Thoracic aorta (tissue), 2 donors: Measurements from ENCODE around the gene TP53I13. TPM values are rescaled to one million over a fixed set of nuclear protein-coding genes. Genes with fewer than 3 reads are reported as not detected.

Experiments used
- ATAC-seq: fragments of 150-250 bp; one replicate; pipeline ENCODE4 v1.8.0; 2017; ENCODE audit warnings: low read depth; ENCODE audit not compliant: insufficient number of reproducible peaks, low FRiP score
- DNase-seq: peaks from one replicate; pipeline ENCODE4 v3.0.0-alpha.2; 2020; ENCODE audit warnings: low spot score
- H3K27ac ChIP-seq, 2 donors: fragments of 200-600 bp; sonication (generic); 1 replicate in 1 of 2; 2 replicates in 1 of 2; pipeline ENCODE4 v1.5.1; 2016; ENCODE audit warnings: mild to moderate bottlenecking in 2 of 2, moderate library complexity in 2 of 2
- H3K27me3 ChIP-seq: fragments of 200-600 bp; sonication (generic); replicated peaks from 2 replicates; pipeline ENCODE4 v1.6.0; 2016; ENCODE audit warnings: mild to moderate bottlenecking; ENCODE audit not compliant: insufficient read depth
- H3K36me3 ChIP-seq: fragments of 200-600 bp; sonication (generic); one replicate; pipeline ENCODE4 v1.5.1; 2016
- H3K4me1 ChIP-seq, 2 donors: fragments of 200-600 bp; sonication (generic); 1 replicate in 1 of 2; 2 replicates in 1 of 2; pipeline versions ENCODE4 v1.5.1 to v1.6.0; 2016; ENCODE audit warnings: low read depth in 2 of 2, mild to moderate bottlenecking in 1 of 2; ENCODE audit not compliant: control insufficient read depth in 1 of 2
- H3K4me3 ChIP-seq: fragments of 200-600 bp; sonication (generic); 2 replicates; pipeline ENCODE4 v1.5.1; 2016; ENCODE audit warnings: mild to moderate bottlenecking
- H3K9me3 ChIP-seq: fragments of 200-600 bp; sonication (generic); 2 replicates; pipeline ENCODE4 v1.5.1; 2016
- CTCF ChIP-seq: fragments of 200-600 bp; sonication (generic); IDR thresholded peaks from one replicate; pipeline ENCODE4 v1.5.1; 2019; ENCODE audit warnings: antibody characterized with exemption
- total RNA-seq, 2 donors: library from RNA; depleted of rRNA; stranded (reverse); fragments of >200 nt; gene quantifications; one replicate each; pipeline versions ENCODE4 v1.1.0 to v1.2.3, GENCODE V29; 2016

The TP53I13 gene
- total RNA-seq, 2 donors from 2014 or later = 54.4 to 92.6 TPM

GRCh38 chr17:29562615-29563014 is 5.9 kb upstream of the TP53I13 start:
- Histone ChIP-seq H3K4me3 (no peak overlapping the region), H3K4me1 (peaks cover 0 to 12% of the 10 kb centered on the region in 2 donors), H3K36me3 (no peaks in the 10 kb centered on the region), H3K9me3 (no peaks in the 10 kb centered on the region), H3K27ac (no peak overlapping the region), H3K27me3 (no peaks in the 10 kb centered on the region)
- no peak for TF ChIP-seq CTCF
- ATAC-seq (no peak), DNase-seq (no peak)

DNA sequence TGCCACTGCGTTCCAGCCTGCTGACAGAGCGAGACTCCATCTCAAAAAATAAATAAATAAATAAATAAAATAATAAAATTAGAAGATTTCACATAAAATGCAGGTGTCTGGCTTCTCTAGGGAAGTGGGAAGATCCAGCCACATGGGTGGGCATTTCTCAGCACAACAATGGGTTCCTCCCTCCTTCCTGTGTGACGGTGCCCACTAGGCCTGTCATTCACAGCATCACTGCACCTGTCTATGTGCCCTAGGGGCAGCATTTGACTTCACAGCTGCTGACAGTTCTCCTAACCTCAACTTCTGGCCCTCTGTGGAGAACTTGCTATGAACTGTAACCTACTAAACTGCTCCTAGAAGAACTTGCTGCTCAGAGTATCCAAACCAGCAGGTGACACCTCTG is 4.7 kb upstream of the TP53I13 start:
- H3K9me3 ChIP-seq = no peaks in the 10 kb centered on the region
- no peaks in the 10 kb centered on the region for H3K27me3 ChIP-seq
- H3K4me3 ChIP-seq = no peak overlapping the region
- TF ChIP-seq CTCF = no peak
- peaks cover 0 to 12% of the 10 kb centered on the region in 2 donors for H3K4me1 ChIP-seq
- no peaks in the 10 kb centered on the region for H3K36me3 ChIP-seq
- no peak overlapping the region for H3K27ac ChIP-seq
- DNase-seq = no peak
- ATAC-seq = no peak

- no peak for TF ChIP-seq CTCF
- H3K4me1 ChIP-seq = peaks cover 6 to 31% of the 10 kb centered on the region in 2 donors
- peak overlapping the region in 1 of 2 donors; percentile 17 for H3K27ac ChIP-seq
These were observed 2.6 kb upstream of the TP53I13 start for GRCh38 chr17:29565643-29566472.

DNA sequence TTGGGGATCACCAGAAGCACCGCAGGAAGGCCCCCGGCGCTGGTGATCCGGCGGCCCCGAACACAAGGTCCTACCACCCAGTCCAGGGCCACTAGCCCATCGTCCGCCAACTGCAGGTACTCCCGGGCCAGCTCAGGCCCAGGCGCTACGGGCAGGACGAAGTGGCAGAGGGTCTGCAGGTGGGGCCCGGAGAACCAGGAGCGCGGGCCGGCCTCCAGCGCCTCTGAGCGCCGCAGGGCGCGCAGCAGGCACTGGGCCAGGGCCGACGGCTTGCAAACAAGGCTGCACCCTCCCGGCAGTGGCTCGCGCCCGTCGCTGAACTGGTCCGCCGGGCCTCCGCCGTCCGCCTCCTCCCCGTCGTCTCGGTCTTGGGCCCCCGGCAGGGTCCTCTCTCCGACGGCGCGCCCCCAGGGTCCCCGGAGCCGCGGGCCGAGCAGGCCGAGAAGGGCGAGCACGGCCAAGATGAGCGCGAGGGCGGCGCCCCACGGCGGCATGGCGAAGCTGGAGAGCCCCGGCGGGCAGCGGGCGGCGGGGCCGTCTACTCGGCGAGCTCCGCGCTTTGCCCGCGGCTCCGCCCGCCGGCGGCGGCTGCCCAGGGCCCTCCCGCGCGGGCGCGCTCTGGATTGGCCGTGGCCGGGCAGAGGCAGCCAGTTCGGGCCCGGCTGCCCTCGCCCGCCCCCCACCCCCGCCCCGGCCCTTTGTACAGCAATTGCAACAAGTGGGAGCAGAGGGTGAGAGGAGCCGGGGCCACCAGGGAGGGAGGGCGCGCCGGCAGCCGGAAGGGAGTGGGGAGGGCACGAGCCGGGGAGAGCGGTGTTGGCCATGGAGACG is 1.8 kb upstream of the TP53I13 start, which contains the start of gene ABHD15:
TSS of gene ABHD15 (minus strand) at position 565 of the 831 bp plus-strand sequence. CDS start at position 494, 71 bp downstream.
- Histone ChIP-seq H3K36me3 (no peaks in the 10 kb centered on the region), H3K4me3 (peak within 1 kb of the TSS; percentile 92), H3K9me3 (no peaks in the 10 kb centered on the region), H3K27ac (peak within 1 kb of the TSS; percentile 75 to 93), H3K4me1 (peaks cover 6 to 36% of the 10 kb centered on the region in 2 donors), H3K27me3 (no peaks in the 10 kb centered on the region)
- no peak for ATAC-seq
- peak; percentile 10 for TF ChIP-seq CTCF
- DNase-seq = no peak

More at GRCh38 chr17:29565643-29566472, 2.6 kb upstream of the TP53I13 start:
- Histone ChIP-seq H3K36me3 (no peaks in the 10 kb centered on the region), H3K9me3 (no peaks in the 10 kb centered on the region), H3K4me3 (peak overlapping the region; percentile 92), H3K27me3 (no peaks in the 10 kb centered on the region)
- no peak for ATAC-seq
- no peak for DNase-seq

DNA sequence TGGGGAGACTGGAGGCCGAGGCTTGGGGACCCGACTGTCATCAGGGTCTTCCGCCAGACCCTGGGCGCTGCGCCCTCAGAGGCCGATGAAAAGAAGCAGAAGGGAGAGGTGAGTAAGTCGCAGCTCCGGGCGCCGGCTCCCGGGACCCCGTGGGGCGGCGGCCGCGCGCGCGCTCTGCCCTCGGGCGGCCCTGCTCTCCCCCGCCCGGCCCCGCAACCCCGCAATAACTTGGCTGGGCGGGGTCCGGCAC is 1.3 kb upstream of the TP53I13 start:
- H3K27me3 ChIP-seq = no peaks in the 10 kb centered on the region
- peak overlapping the region; percentile 75 to 93 for H3K27ac ChIP-seq
- no peak for ATAC-seq
- H3K9me3 ChIP-seq = no peaks in the 10 kb centered on the region
- peaks cover 6 to 41% of the 10 kb centered on the region in 2 donors for H3K4me1 ChIP-seq
- peak overlapping the region; percentile 92 for H3K4me3 ChIP-seq
- no peaks in the 10 kb centered on the region for H3K36me3 ChIP-seq
- no peak for TF ChIP-seq CTCF
- DNase-seq = no peak
